WTC11 (cell line): Measurements from ENCODE around the gene NUP214. TPM values are rescaled to one million over a fixed set of nuclear protein-coding genes. Genes with fewer than 3 reads are reported as not detected.
"Not testable (repeated sequence)": the region's sequence is repeated elsewhere in the genome, so short reads cannot be mapped to it uniquely, and the experiment has no call there.

Source experiments
- ATAC-seq: fragments of 200-7000 bp; cut with Tn5 transposase; 2 replicates; pipeline ENCODE4 v1.10.0; 2021; ENCODE audit warnings: mild to moderate bottlenecking, moderate library complexity
- CTCF ChIA-PET: fragments of 300-600 bp; sonication (Branson Sonifier 250); formaldehyde crosslinking; loops from one replicate; lab custom pipeline; 2021; ENCODE audit warnings: antibody characterized with exemption; lab: Charles Lee
- POLR2A ChIA-PET: fragments of 350-600 bp; sonication (Branson Sonifier 250); formaldehyde crosslinking; loops from one replicate; lab custom pipeline; 2021; ENCODE audit warnings: antibody characterized with exemption; lab: Charles Lee
- DNase-seq: peaks from one replicate; pipeline ENCODE4 v3.0.0; 2021; ENCODE audit warnings: low spot score
- H3K27ac Mint-ChIP-seq: 2 replicates; pipeline ENCODE4 v1.8.0; 2021; ENCODE audit warnings: mixed read lengths
- H3K27me3 Mint-ChIP-seq: 2 replicates; pipeline ENCODE4 v1.8.0; 2021; ENCODE audit warnings: low read depth, mild to moderate bottlenecking, moderate library complexity, mixed read lengths
- H3K36me3 Mint-ChIP-seq: 2 replicates; pipeline ENCODE4 v1.8.0; 2021; ENCODE audit warnings: mixed read lengths
- H3K4me1 Mint-ChIP-seq: 2 replicates; pipeline ENCODE4 v1.8.0; 2022; ENCODE audit warnings: mixed read lengths
- H3K4me3 Mint-ChIP-seq: 2 replicates; pipeline ENCODE4 v1.8.0; 2021; ENCODE audit warnings: mild to moderate bottlenecking, moderate library complexity, mixed read lengths
- H3K9me3 Mint-ChIP-seq: 2 replicates; pipeline ENCODE4 v1.8.0; 2021; ENCODE audit warnings: mixed read lengths
- ARID4B ChIP-seq: sonication (generic); formaldehyde crosslinking; IDR thresholded peaks from 2 replicates; pipeline ENCODE4 v1.8.0; 2023; ENCODE audit warnings: missing genetic modification reagents, mild to moderate bottlenecking, borderline replicate concordance
- ATF2 ChIP-seq: sonication (generic); formaldehyde crosslinking; IDR thresholded peaks from 2 replicates; pipeline ENCODE4 v1.8.1; 2022; ENCODE audit warnings: low read depth, missing genetic modification reagents, borderline replicate concordance
- ATF3 ChIP-seq: sonication (generic); formaldehyde crosslinking; conservative IDR thresholded peaks from 2 replicates; pipeline ENCODE4 v1.8.1; 2022; ENCODE audit warnings: mild to moderate bottlenecking, missing genetic modification reagents
- CBFB ChIP-seq: sonication (generic); formaldehyde crosslinking; IDR thresholded peaks from 2 replicates; pipeline ENCODE4 v1.8.1; 2022; ENCODE audit warnings: mild to moderate bottlenecking, low read depth, missing genetic modification reagents
- ETV6 ChIP-seq: sonication (generic); formaldehyde crosslinking; IDR thresholded peaks from 2 replicates; pipeline ENCODE4 v1.8.1; 2022; ENCODE audit warnings: mild to moderate bottlenecking, missing genetic modification reagents
- FOXK1 ChIP-seq: sonication (generic); formaldehyde crosslinking; IDR thresholded peaks from 2 replicates; pipeline ENCODE4 v1.8.0; 2022; ENCODE audit warnings: mild to moderate bottlenecking, moderate library complexity, missing genetic modification reagents
- FOXP4 ChIP-seq: sonication (generic); formaldehyde crosslinking; IDR thresholded peaks from 2 replicates; pipeline ENCODE4 v1.8.0; 2022; ENCODE audit warnings: mild to moderate bottlenecking, missing genetic modification reagents
- GTF2I ChIP-seq: fragments of 250-450 bp; sonication (Bioruptor Pico); conservative IDR thresholded peaks from 2 replicates; pipeline ENCODE4 v1.4.0; 2021; ENCODE audit warnings: mild to moderate bottlenecking
- IRF2 ChIP-seq: sonication (generic); formaldehyde crosslinking; IDR thresholded peaks from 2 replicates; pipeline ENCODE4 v1.8.0; 2022; ENCODE audit warnings: low read depth, missing genetic modification reagents, borderline replicate concordance
- KAT7 ChIP-seq: sonication (generic); formaldehyde crosslinking; IDR thresholded peaks from 2 replicates; pipeline ENCODE4 v1.8.1; 2023; ENCODE audit warnings: missing genetic modification reagents, mild to moderate bottlenecking, borderline replicate concordance
- MLX ChIP-seq: sonication (generic); formaldehyde crosslinking; IDR thresholded peaks from 2 replicates; pipeline ENCODE4 v1.8.1; 2023; ENCODE audit warnings: mild to moderate bottlenecking, missing genetic modification reagents, moderate library complexity
- NFE2L1 ChIP-seq: sonication (generic); formaldehyde crosslinking; IDR thresholded peaks from 2 replicates; pipeline ENCODE4 v1.8.1; 2023; ENCODE audit warnings: missing genetic modification reagents
- RELA ChIP-seq: sonication (generic); formaldehyde crosslinking; IDR thresholded peaks from 2 replicates; pipeline ENCODE4 v1.8.1; 2022; ENCODE audit warnings: missing genetic modification reagents, mild to moderate bottlenecking, borderline replicate concordance
- SMAD4 ChIP-seq: sonication (generic); formaldehyde crosslinking; IDR thresholded peaks from 2 replicates; pipeline ENCODE4 v1.8.0; 2022; ENCODE audit warnings: mild to moderate bottlenecking, missing genetic modification reagents
- SOX15 ChIP-seq: fragments of 250-450 bp; sonication (Bioruptor Pico); IDR thresholded peaks from 2 replicates; pipeline ENCODE4 v1.9.0; 2021; ENCODE audit warnings: mild to moderate bottlenecking
- TEAD4 ChIP-seq: sonication (generic); formaldehyde crosslinking; IDR thresholded peaks from 2 replicates; pipeline ENCODE4 v1.8.0; 2022; ENCODE audit warnings: mild to moderate bottlenecking, missing genetic modification reagents
- ZNF138 ChIP-seq: sonication (generic); formaldehyde crosslinking; conservative IDR thresholded peaks from 2 replicates; pipeline ENCODE4 v1.8.1; 2022; ENCODE audit warnings: mild to moderate bottlenecking, moderate library complexity, missing genetic modification reagents
- ZNF219 ChIP-seq: sonication (generic); formaldehyde crosslinking; IDR thresholded peaks from 2 replicates; pipeline ENCODE4 v1.8.0; 2023; ENCODE audit warnings: missing genetic modification reagents, mild to moderate bottlenecking, borderline replicate concordance
- ZNF317 ChIP-seq: sonication (generic); formaldehyde crosslinking; IDR thresholded peaks from 2 replicates; pipeline ENCODE4 v1.8.1; 2023; ENCODE audit warnings: low read depth, mild to moderate bottlenecking, moderate library complexity, missing genetic modification reagents, borderline replicate concordance
- ZNF671 ChIP-seq: fragments of 250-450 bp; sonication (Bioruptor Pico); IDR thresholded peaks from 2 replicates; pipeline ENCODE4 v1.8.0; 2021; ENCODE audit warnings: mild to moderate bottlenecking
- total RNA-seq: library from RNA; stranded (reverse); gene quantifications from 3 replicates; pipeline ENCODE4 v1.2.3, GENCODE V29; 2021

Gene NUP214
- total RNA-seq, 1 experiment from 2014 or later: 41.8 TPM

GRCh38 chr9:131204285-131204684 is 78.9 kb downstream of the NUP214 start:
- TF ChIP-seq FOXK1 (CRISPR knock-in tag): peak; percentile 86; the same call in 1 of the 2 replicates
- TF ChIP-seq KAT7 (CRISPR knock-in tag): no peak
- 0 out of 2 replicates have a peak, but pooled peaks have one; percentile 33 for TF ChIP-seq NFE2L1 (CRISPR knock-in tag)
- peak; percentile 93; the same call in 1 of the 2 replicates for TF ChIP-seq FOXP4 (CRISPR knock-in tag)
- TF ChIP-seq ETV6 (CRISPR knock-in tag): 0 out of 2 replicates have a peak, but pooled peaks have one; percentile 18
- no peak for TF ChIP-seq TEAD4 (CRISPR knock-in tag)
- TF ChIP-seq ARID4B (CRISPR knock-in tag): 0 out of 2 replicates have a peak, but pooled peaks have one; percentile 39
- ChIA-PET POLR2A (no interaction called here), CTCF (interaction anchor here (0.5 to 2.4 kb wide), 6 partner anchors 11 to 158 kb away, joined by 3 to 6 read pairs (median 4); no protein-coding TSS in a partner anchor)
- Mint-ChIP-seq H3K4me1 (peaks cover 19% of the 10 kb centered on the region), H3K36me3 (peaks cover 47% of the 10 kb centered on the region), H3K27ac (peak overlapping the region; percentile 86), H3K4me3 (peak overlapping the region; percentile 35), H3K9me3 (no peaks in the 10 kb centered on the region), H3K27me3 (no peaks in the 10 kb centered on the region)
- DNase-seq: peak; percentile 25
- peak; percentile 87 for ATAC-seq

- Mint-ChIP-seq H3K9me3 (peaks cover 16% of the 10 kb centered on the region), H3K27me3 (no peaks in the 10 kb centered on the region), H3K27ac (no peak overlapping the region), H3K36me3 (peaks cover 54% of the 10 kb centered on the region), H3K4me3 (no peak overlapping the region), H3K4me1 (peaks cover 19% of the 10 kb centered on the region)
- no peak for DNase-seq
- POLR2A ChIA-PET: no interaction called here
- no peak for ATAC-seq
- TF ChIP-seq ZNF138 (CRISPR knock-in tag) (no peak), SOX15 (CRISPR knock-in tag) (no peak), ZNF671 (CRISPR knock-in tag) (no peak), KAT7 (CRISPR knock-in tag) (no peak), ZNF317 (no peak), ATF3 (CRISPR knock-in tag) (no peak), CBFB (CRISPR knock-in tag) (no peak), MLX (CRISPR knock-in tag) (no peak), RELA (CRISPR knock-in tag) (no peak), IRF2 (CRISPR knock-in tag) (no peak), GTF2I (CRISPR knock-in tag) (no peak), ATF2 (CRISPR knock-in tag) (no peak), SMAD4 (CRISPR knock-in tag) (no peak), FOXP4 (CRISPR knock-in tag) (no peak), ZNF219 (no peak)
- CTCF ChIA-PET: no interaction called here
Observed at GRCh38 chr9:131206495-131206894, 81.1 kb downstream of the NUP214 start.

- POLR2A ChIA-PET, CTCF ChIA-PET, H3K27me3 Mint-ChIP-seq, H3K4me1 Mint-ChIP-seq, ATAC-seq, DNase-seq, H3K4me3 Mint-ChIP-seq, H3K27ac Mint-ChIP-seq: not testable (repeated sequence)
- H3K9me3 Mint-ChIP-seq: peaks cover 31% of the 10 kb centered on the region
- peaks cover 64% of the 10 kb centered on the region for H3K36me3 Mint-ChIP-seq
Observed at GRCh38 chr9:131211920-131212319, 86.5 kb downstream of the NUP214 start.
